Heart right ventricle (tissue), 16 donors: ENCODE results near the gene IL15RA. TPM values are rescaled to one million over a fixed set of nuclear protein-coding genes. Genes with fewer than 3 reads are reported as not detected.

ENCODE experiments used
- ATAC-seq, 8 donors: fragments of 200-7000 bp; cut with Tn5 transposase; one replicate each; pipeline ENCODE4 v1.9.1; 2020; ENCODE audit warnings: mild to moderate bottlenecking in 8 of 8, moderate library complexity in 8 of 8, moderate number of reproducible peaks in 1 of 8
- DNase-seq, 2 donors: peaks; one replicate each; pipeline ENCODE4 v3.0.0-alpha.2; 2020
- H3K27ac ChIP-seq, 10 donors: fragments of 200-600 bp; sonication (generic) in 2 of 10; one replicate each; pipeline versions ENCODE4 v1.5.0 to v1.8.0; 2020 to 2022; ENCODE audit warnings: mild to moderate bottlenecking in 3 of 10
- H3K27me3 ChIP-seq, 7 donors: fragments of 200-600 bp; one replicate each; pipeline ENCODE4 v1.8.0; 2021 to 2022; ENCODE audit warnings: mild to moderate bottlenecking in 2 of 7
- H3K36me3 ChIP-seq, 9 donors: fragments of 200-600 bp; sonication (generic) in 1 of 9; one replicate each; pipeline versions ENCODE4 v1.5.0 to v1.8.0; 2020 to 2022; ENCODE audit warnings: mild to moderate bottlenecking in 2 of 9
- H3K4me1 ChIP-seq, 9 donors: fragments of 200-600 bp; sonication (generic) in 1 of 9; one replicate each; pipeline versions ENCODE4 v1.5.0 to v1.8.0; 2020 to 2022; ENCODE audit warnings: mild to moderate bottlenecking in 4 of 9
- H3K4me3 ChIP-seq, 10 donors: fragments of 200-600 bp; sonication (generic) in 2 of 10; one replicate each; pipeline versions ENCODE4 v1.5.0 to v1.8.0; 2020 to 2022; ENCODE audit warnings: mild to moderate bottlenecking in 7 of 10, moderate library complexity in 2 of 10
- H3K9me3 ChIP-seq, 11 donors: fragments of 200-600 bp in 10 of 11; sonication (generic) in 2 of 11; one replicate each; pipeline versions ENCODE4 v1.5.0 to v1.8.0; 2013 to 2022; ENCODE audit warnings: mild to moderate bottlenecking in 2 of 11, control low read depth in 1 of 11, moderate library complexity in 1 of 11
- CTCF ChIP-seq, 9 donors: fragments of 200-600 bp; sonication (generic) in 2 of 9; IDR thresholded peaks; one replicate each; pipeline versions ENCODE4 v1.5.0 to v1.8.0; 2021 to 2022; ENCODE audit warnings: antibody characterized with exemption in 9 of 9, mild to moderate bottlenecking in 5 of 9, moderate library complexity in 1 of 9
- WGBS, 2 donors: extraction: QIAGEN DNeasy Blood & Tissue Kit; methylation state at CpG; one replicate each; pipeline ENCODE4 v1.1.7; 2013; ENCODE audit warnings: inconsistent platforms in 1 of 2; 5-methylcytosine and 5-hydroxymethylcytosine counted together
- intact Hi-C, 10 donors: fragments of 100-400 bp; cut with DNase I; formaldehyde crosslinking; loops; one replicate each; pipeline versions ENCODE4 v1.11.1 to v1.14.2; 2022
- polyA plus RNA-seq, 2 donors: library from polyadenylated mRNA; stranded (reverse); fragments of 200-250 nt; gene quantifications; one replicate each; pipeline ENCODE4 v1.2.3, GENCODE V29; 2013
- total RNA-seq, 10 donors: library from RNA; stranded (reverse); fragmentation: NEBNext Ultra II Directional in 3 of 10; extraction: Animal tissue kit (Norgen Biotek cat#: 25700) in 3 of 10; gene quantifications; one replicate each; pipeline versions ENCODE4 v1.2.1 to v1.2.4, GENCODE V29; 2021 to 2023
- donor health status: Arrhythmogenic right ventricular cardiomyopathy.
- donor health status: ischemic (EF 13 %, LVEDD 7.1; RV severe dilation, severe dysfunction).
- donor health status: healthy with polysubstance abuse.
- donor health status: DM: no; HTN: yes; CAD: no.
- donor health status: DM: no; HTN: no; CAD: no.
- donor health status: ischemic (EF 25% LVEDD 6.9; RV normal size, moderate dysfunction).
- donor health status: ischemic (EF 25% LVEDD 5.7; RV mildly dilated, moderate dysfunction).
- donor health status: healthy.
- donor health status: DM: yes; HTN: yes; CAD: no.
- donor health status: Ischemic cardiomyopathy.
- donor health status: ischemic (EF 35%, LVEDD 5.7; RV mildly dilated, moderate dysfunction).
- donor health status: nonischemic (EF 11% LVEDD 7.7; RV severe dilation, severe dysfunction).
- donor health status: DM: yes; HTN: yes; CAD: no.
- donor health status: PGD.
- donor health status: ischemic (EF 29% LVEDD 5.4; RV normal size, mild dysfunction).
- donor health status: nonischemic (EF 23%, LVEDD 6.1; RV moderate dilation, normal function).

IL15RA gene
- total and polyA plus RNA-seq, 12 donors, result 3.5 to 21.0 (median 5.8) TPM

GRCh38 chr10:5921746-5922145 lies 55.6 kb downstream of the IL15RA start:
- intact Hi-C loops, result no loop called here
- no peak for ATAC-seq

GRCh38 chr10:5919568-5919967 lies 57.8 kb downstream of the IL15RA start:
- Histone ChIP-seq H3K27ac (no peak overlapping the region), H3K27me3 (no peaks in the 10 kb centered on the region), H3K4me3 (no peak overlapping the region), H3K9me3 (no peaks in the 10 kb centered on the region), H3K4me1 (no peaks in the 10 kb centered on the region), H3K36me3 (peaks cover 3 to 100% (median 91%) of the 10 kb centered on the region in 9 donors)
- intact Hi-C loops, result no loop called here
- no peak for TF ChIP-seq CTCF (IDR thresholded peaks at IDR 0.05)
- WGBS, 2 donors, result 96 to 97% methylated on average over 7 of the region's 7 CpGs
- ATAC-seq, result no peak
- DNase-seq, result no peak

More at GRCh38 chr10:5921746-5922145, 55.6 kb downstream of the IL15RA start:
- no peak overlapping the region for H3K27ac ChIP-seq
- TF ChIP-seq CTCF (IDR thresholded peaks at IDR 0.05), result no peak
- no peaks in the 10 kb centered on the region for H3K27me3 ChIP-seq
- peaks cover 0 to 100% (median 93%) of the 10 kb centered on the region in 9 donors for H3K36me3 ChIP-seq
- no peak overlapping the region for H3K4me3 ChIP-seq
- no peaks in the 10 kb centered on the region for H3K4me1 ChIP-seq
- 86 to 88% methylated on average over 5 of the region's 5 CpGs for whole genome bisulfite sequencing, 2 donors
- H3K9me3 ChIP-seq, result no peaks in the 10 kb centered on the region
- no peak for DNase-seq

GRCh38 chr10:5918763-5919162 lies 58.6 kb downstream of the IL15RA start:
- Histone ChIP-seq H3K36me3 (peaks cover 3 to 100% (median 91%) of the 10 kb centered on the region in 9 donors), H3K27ac (no peak overlapping the region), H3K4me3 (no peak overlapping the region), H3K9me3 (no peaks in the 10 kb centered on the region), H3K27me3 (no peaks in the 10 kb centered on the region), H3K4me1 (no peaks in the 10 kb centered on the region)
- 94 to 95% methylated on average over 4 of the region's 4 CpGs for WGBS, 2 donors
- TF ChIP-seq CTCF (IDR thresholded peaks at IDR 0.05), result no peak
- ATAC-seq, result no peak
- no peak for DNase-seq
- intact Hi-C loops, result no loop called here

- H3K36me3 ChIP-seq, result peaks cover 0 to 100% (median 91%) of the 10 kb centered on the region in 9 donors
- intact Hi-C loops, result no loop called here
- DNase-seq (no peak), ATAC-seq (no peak)
- H3K9me3 ChIP-seq, result no peaks in the 10 kb centered on the region
- 95 to 97% methylated on average over 13 of the region's 13 CpGs for WGBS, 2 donors
- H3K4me3 ChIP-seq, result no peak overlapping the region
- no peak overlapping the region for H3K27ac ChIP-seq
- no peaks in the 10 kb centered on the region for H3K27me3 ChIP-seq
- TF ChIP-seq CTCF (IDR thresholded peaks at IDR 0.05), result no peak
- no peaks in the 10 kb centered on the region for H3K4me1 ChIP-seq
Observed at GRCh38 chr10:5917305-5917704, 60.0 kb downstream of the IL15RA start.
